Progenitor cell of endocrine pancreas (in vitro differentiated cells): ENCODE measurements around the gene MBTD1. TPM values are rescaled to one million over a fixed set of nuclear protein-coding genes. Genes with fewer than 3 reads are reported as not detected.
A peak's percentile ranks its signal among the peaks of the same experiment; 100 is the strongest.
"Not testable (repeated sequence)": the region's sequence is repeated elsewhere in the genome, so short reads cannot be mapped to it uniquely, and the experiment has no call there.

ENCODE experiments used
- DNase-seq: peaks from one replicate; pipeline ENCODE4 v3.0.0; 2021; ENCODE audit warnings: low spot score; ENCODE audit not compliant: unreplicated experiment
- H3K27ac Mint-ChIP-seq: 2 replicates; pipeline ENCODE4 v1.8.0; 2021; ENCODE audit warnings: mild to moderate bottlenecking, moderate library complexity, mixed read lengths
- H3K27me3 Mint-ChIP-seq: 2 replicates; pipeline ENCODE4 v1.8.0; 2021; ENCODE audit warnings: mixed read lengths
- H3K36me3 Mint-ChIP-seq: 2 replicates; pipeline ENCODE4 v1.8.0; 2022; ENCODE audit warnings: mixed read lengths; ENCODE audit not compliant: insufficient read depth
- H3K4me1 Mint-ChIP-seq: 2 replicates; pipeline ENCODE4 v1.8.0; 2021; ENCODE audit warnings: low read depth, mixed read lengths
- H3K4me3 Mint-ChIP-seq: 2 replicates; pipeline ENCODE4 v1.8.0; 2021; ENCODE audit warnings: low read depth, mild to moderate bottlenecking, moderate library complexity, mixed read lengths
- H3K9me3 Mint-ChIP-seq: 2 replicates; pipeline ENCODE4 v1.8.0; 2021; ENCODE audit warnings: low read depth, mixed read lengths
- total RNA-seq: library from RNA; stranded (reverse); gene quantifications from 2 replicates; pipeline ENCODE4 v1.2.1, GENCODE V29; 2021
- TF ChIP-seq, protein P1 (sequence below): fragments of 200-600 bp; sonication (generic); IDR thresholded peaks from one replicate; pipeline ENCODE4 v1.5.0; 2021; ENCODE audit warnings: antibody characterized with exemption, mild to moderate bottlenecking; ENCODE audit not compliant: unreplicated experiment

Gene MBTD1
- total RNA-seq, 1 donor from 2014 or later = 50.7 TPM

GRCh38 chr17:51229889-51230288, 30.0 kb downstream of the MBTD1 start:
- H3K27ac Mint-ChIP-seq = peak overlapping the region; percentile 41
- DNase-seq = no peak
- no peak overlapping the region for H3K4me3 Mint-ChIP-seq
- no peaks in the 10 kb centered on the region for H3K27me3 Mint-ChIP-seq
- H3K9me3 Mint-ChIP-seq = no peaks in the 10 kb centered on the region
- peaks cover 14% of the 10 kb centered on the region for H3K36me3 Mint-ChIP-seq
- TF ChIP-seq, protein P1, sequence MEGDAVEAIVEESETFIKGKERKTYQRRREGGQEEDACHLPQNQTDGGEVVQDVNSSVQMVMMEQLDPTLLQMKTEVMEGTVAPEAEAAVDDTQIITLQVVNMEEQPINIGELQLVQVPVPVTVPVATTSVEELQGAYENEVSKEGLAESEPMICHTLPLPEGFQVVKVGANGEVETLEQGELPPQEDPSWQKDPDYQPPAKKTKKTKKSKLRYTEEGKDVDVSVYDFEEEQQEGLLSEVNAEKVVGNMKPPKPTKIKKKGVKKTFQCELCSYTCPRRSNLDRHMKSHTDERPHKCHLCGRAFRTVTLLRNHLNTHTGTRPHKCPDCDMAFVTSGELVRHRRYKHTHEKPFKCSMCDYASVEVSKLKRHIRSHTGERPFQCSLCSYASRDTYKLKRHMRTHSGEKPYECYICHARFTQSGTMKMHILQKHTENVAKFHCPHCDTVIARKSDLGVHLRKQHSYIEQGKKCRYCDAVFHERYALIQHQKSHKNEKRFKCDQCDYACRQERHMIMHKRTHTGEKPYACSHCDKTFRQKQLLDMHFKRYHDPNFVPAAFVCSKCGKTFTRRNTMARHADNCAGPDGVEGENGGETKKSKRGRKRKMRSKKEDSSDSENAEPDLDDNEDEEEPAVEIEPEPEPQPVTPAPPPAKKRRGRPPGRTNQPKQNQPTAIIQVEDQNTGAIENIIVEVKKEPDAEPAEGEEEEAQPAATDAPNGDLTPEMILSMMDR = no peak
- peaks cover 14% of the 10 kb centered on the region for H3K4me1 Mint-ChIP-seq

- no peak overlapping the region for H3K27ac Mint-ChIP-seq
- no peak for DNase-seq
- no peaks in the 10 kb centered on the region for H3K27me3 Mint-ChIP-seq
- peaks cover 11% of the 10 kb centered on the region for H3K36me3 Mint-ChIP-seq
- no peak overlapping the region for H3K4me3 Mint-ChIP-seq
- H3K4me1 Mint-ChIP-seq = peaks cover 18% of the 10 kb centered on the region
- no peaks in the 10 kb centered on the region for H3K9me3 Mint-ChIP-seq
- TF ChIP-seq, protein P1 = no peak
These were observed 31.7 kb downstream of the MBTD1 start for GRCh38 chr17:51228161-51228560.

DNA sequence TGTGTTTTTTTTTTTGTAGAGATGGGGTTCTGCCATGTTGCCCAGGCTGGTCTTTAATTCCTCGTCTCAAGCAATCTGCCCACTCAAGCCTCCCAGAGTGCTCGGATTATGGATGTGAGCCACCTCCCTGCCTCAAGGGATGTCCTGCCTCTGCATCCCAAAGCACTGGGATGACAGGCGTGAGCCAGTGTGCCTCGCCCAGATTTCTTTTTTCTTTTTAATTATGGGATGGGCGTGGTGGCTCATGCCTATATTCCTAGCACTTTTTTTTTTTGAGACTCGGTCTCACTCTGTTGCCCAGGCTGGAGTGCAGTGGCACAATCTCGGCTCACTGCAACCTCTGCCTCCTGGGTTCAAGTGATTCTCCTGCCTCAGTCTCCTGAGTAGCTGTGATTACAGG, 34.3 kb downstream of the MBTD1 start:
- H3K27me3 Mint-ChIP-seq, H3K4me3 Mint-ChIP-seq, H3K27ac Mint-ChIP-seq, DNase-seq, H3K9me3 Mint-ChIP-seq: not testable (repeated sequence)
- Mint-ChIP-seq H3K36me3 (peaks cover 19% of the 10 kb centered on the region), H3K4me1 (peaks cover 12% of the 10 kb centered on the region)

GRCh38 chr17:51224402-51225262, 35.2 kb downstream of the MBTD1 start:
- TF ChIP-seq, protein P1 = no peak
- peaks cover 12% of the 10 kb centered on the region for H3K4me1 Mint-ChIP-seq
- H3K27me3 Mint-ChIP-seq = no peaks in the 10 kb centered on the region
- peaks cover 24% of the 10 kb centered on the region for H3K36me3 Mint-ChIP-seq
- DNase-seq = no peak
- no peaks in the 10 kb centered on the region for H3K9me3 Mint-ChIP-seq
- no peak overlapping the region for H3K4me3 Mint-ChIP-seq
- peak overlapping the region; percentile 55 for H3K27ac Mint-ChIP-seq

DNA sequence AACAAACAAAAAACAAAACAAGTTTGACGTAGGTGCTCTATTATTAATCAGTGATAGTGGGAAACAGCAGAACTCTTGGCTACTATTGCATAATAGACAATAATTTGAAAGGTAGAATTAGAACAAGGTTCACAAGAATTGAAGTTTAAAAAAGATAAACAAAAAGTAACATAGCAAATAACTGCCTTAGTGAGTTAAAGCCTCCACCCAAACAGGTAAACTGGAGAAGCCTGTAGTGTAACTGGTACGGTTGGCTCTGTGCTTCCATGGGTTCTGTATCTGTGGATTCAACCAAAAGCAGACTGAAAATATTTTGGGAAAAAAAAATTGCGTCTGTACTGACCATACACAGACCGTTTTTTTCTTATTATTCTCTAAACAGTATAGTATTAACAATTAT, 38.5 kb downstream of the MBTD1 start:
- TF ChIP-seq, protein P1 = no peak

GRCh38 chr17:51217946-51218345, 41.9 kb downstream of the MBTD1 start:
- H3K36me3 Mint-ChIP-seq = peaks cover 31% of the 10 kb centered on the region

More for the DNA sequence above, 38.5 kb downstream of the MBTD1 start:
- Mint-ChIP-seq H3K4me1 (peaks cover 12% of the 10 kb centered on the region), H3K36me3 (peaks cover 27% of the 10 kb centered on the region), H3K27ac (no peak overlapping the region), H3K9me3 (no peaks in the 10 kb centered on the region), H3K4me3 (no peak overlapping the region), H3K27me3 (no peaks in the 10 kb centered on the region)
- DNase-seq = no peak

More at GRCh38 chr17:51217946-51218345, 41.9 kb downstream of the MBTD1 start:
- Mint-ChIP-seq H3K9me3 (no peaks in the 10 kb centered on the region), H3K4me1 (no peaks in the 10 kb centered on the region), H3K27me3 (no peaks in the 10 kb centered on the region), H3K27ac (peak overlapping the region; percentile 90), H3K4me3 (no peak overlapping the region)
- DNase-seq = no peak
- TF ChIP-seq, protein P1 = no peak
